Measurements from ENCODE around the gene HOXC11. TPM values are rescaled to one million over a fixed set of nuclear protein-coding genes. Genes with fewer than 3 reads are reported as not detected.
A peak's percentile ranks its signal among the peaks of the same experiment; 100 is the strongest.

The HOXC11 gene
- total RNA-seq, 5 donors from 2014 or later (not counting 1 experiment from before 2014, with no cell fraction given) = not detected

DNA sequence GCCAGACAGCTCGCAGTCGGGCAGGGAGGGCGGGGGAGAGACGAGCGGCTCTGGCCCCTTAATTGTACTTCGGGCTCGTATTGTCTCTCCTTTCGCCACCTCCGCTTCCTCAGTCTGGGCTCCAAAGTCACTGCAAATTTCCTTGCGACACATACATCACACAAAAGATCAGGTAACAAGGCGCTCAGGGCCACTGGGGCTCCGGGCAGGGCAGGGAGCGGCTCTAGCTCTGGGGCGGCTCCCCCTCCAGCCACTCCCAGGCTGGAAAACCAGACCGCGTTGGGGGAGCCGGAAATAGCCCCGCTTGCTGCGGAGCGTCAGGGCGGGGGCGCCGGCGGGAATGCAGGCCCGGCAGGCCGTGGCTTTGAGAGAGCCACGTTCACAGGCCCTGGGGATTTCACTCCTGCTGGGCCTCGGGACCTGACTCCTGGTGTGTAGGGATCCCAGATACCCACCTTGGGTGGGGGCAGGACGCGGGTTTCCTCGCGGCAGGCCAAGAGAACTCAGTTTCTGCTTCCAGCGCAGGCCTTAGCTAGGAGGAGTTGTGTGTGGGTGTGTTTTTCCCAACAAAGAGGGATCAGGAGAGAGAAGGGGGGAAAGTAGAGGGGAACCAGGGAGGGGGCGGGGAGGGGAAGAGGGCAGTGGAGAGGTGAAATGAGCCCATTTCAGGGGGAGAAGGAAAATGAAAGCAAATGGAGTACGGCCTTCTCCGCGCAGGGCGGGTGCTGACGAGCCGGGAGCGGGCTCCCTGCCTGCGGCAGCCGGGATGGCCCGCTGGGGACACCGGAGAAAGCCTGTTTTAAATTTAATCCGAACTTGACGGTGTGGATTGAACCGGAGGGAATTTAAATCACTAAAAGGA is 22.7 kb downstream of the HOXC11 start:
- peak overlapping the region; percentile 54 to 60 for H3K4me3 ChIP-seq (ENCODE audit: control insufficient read depth in 1 of 2, extremely low read depth in 1 of 2, low read length in 1 of 2)
- ATAC-seq (replicated peaks in 1 of 4) (peak; percentile 19 to 55 (median 28)), DNase-seq (peak in 1 of 35 experiments; percentile 51)
- H3K36me3 ChIP-seq (ENCODE audit: control insufficient read depth in 2 of 2, extremely low read depth in 1 of 2, insufficient read depth in 1 of 2, low read length in 1 of 2) = no peaks in the 10 kb centered on the region
- H3K4me1 Mint-ChIP-seq = peaks cover 32 to 46% (median 39%) of the 10 kb centered on the region in 3 donors
- H3K4me3 Mint-ChIP-seq = peak overlapping the region; percentile 74 to 88 (median 76)
- no peaks in the 10 kb centered on the region for H3K36me3 Mint-ChIP-seq
- H3K27me3 ChIP-seq (replicated peaks in 1 of 2; ENCODE audit: control insufficient read depth in 2 of 2, extremely low read depth in 1 of 2, insufficient read depth in 2 of 2, low read length in 1 of 2) = peaks cover 19 to 98% of the 10 kb centered on the region in 2 experiments
- H3K27ac ChIP-seq (ENCODE audit: low read length) = no peak overlapping the region
- H3K4me1 ChIP-seq (ENCODE audit: control insufficient read depth in 1 of 2, extremely low read depth in 1 of 2, insufficient read depth in 2 of 2, low read length in 2 of 2) = peaks cover 10 to 58% of the 10 kb centered on the region in 2 experiments
- H3K9me3 Mint-ChIP-seq = no peaks in the 10 kb centered on the region
- H3K27ac Mint-ChIP-seq = no peak overlapping the region
- POLR2A ChIA-PET = no interaction called here
- no peaks in the 10 kb centered on the region for H3K9me3 ChIP-seq
- CTCF ChIA-PET = no interaction called here
- H3K27me3 Mint-ChIP-seq = peaks cover 77 to 91% of the 10 kb centered on the region in 2 donors
- 4% methylated on average over 46 of the region's 48 CpGs for WGBS (ENCODE audit: insufficient coverage)

DNA sequence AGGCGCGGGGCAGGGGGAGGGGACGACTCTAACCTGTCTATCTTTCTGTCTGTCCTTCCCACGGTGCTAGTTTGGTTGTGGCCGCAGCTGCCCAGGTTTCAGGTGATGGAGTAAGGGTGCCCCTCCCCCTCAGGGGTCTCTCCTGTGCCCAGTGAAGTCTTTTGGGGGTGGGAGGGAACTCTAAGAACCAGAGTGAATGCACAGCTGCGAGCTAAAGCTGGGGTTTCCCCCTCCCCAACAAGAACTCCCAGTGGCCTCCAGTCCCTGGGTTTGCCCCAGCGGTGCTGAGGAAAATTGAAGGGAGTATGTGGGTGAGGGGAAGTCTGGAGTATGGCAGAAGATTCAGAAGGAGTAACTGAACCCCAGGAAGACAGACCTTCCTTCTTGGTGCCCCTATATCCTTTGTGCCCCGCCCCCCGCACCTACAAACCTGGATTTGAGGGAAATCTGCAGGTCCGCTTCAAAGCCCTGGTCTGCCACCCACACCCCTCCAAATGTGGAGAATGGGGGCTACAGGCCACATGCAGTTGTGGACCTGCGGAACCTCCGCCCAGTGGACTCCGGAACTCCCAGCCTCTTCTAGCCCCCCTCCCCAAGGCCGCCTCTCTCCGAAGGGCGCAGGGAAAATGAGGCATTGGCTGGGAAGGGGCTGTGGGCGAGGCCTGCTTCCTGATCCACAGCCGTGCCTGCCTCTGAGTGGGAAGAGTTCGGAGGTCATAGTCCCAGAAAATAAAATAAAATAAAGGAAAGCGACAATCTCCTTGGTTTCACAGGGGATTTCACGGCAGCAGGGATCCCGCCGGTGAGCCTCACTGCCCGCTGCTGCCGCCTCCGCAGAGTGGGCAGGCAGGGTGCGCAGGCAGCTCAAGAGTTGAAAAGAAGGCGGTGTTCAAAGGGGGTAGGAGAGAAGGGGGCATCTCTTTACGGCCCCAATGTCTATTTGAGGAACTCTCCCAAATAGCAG is 23.6 kb downstream of the HOXC11 start:
- Mint-ChIP-seq H3K36me3 (no peaks in the 10 kb centered on the region), H3K4me1 (peaks cover 32 to 43% (median 35%) of the 10 kb centered on the region in 3 donors), H3K27me3 (peaks cover 76 to 91% of the 10 kb centered on the region in 2 donors), H3K4me3 (peak overlapping the region; percentile 74 to 88 (median 76)), H3K9me3 (no peaks in the 10 kb centered on the region), H3K27ac (no peak overlapping the region)
- Histone ChIP-seq H3K9me3 (no peaks in the 10 kb centered on the region), H3K27ac (ENCODE audit: low read length) (no peak overlapping the region), H3K27me3 (replicated peaks in 1 of 2; ENCODE audit: control insufficient read depth in 2 of 2, extremely low read depth in 1 of 2, insufficient read depth in 2 of 2, low read length in 1 of 2) (peaks cover 17 to 98% of the 10 kb centered on the region in 2 experiments), H3K36me3 (ENCODE audit: control insufficient read depth in 2 of 2, extremely low read depth in 1 of 2, insufficient read depth in 1 of 2, low read length in 1 of 2) (no peaks in the 10 kb centered on the region), H3K4me3 (ENCODE audit: control insufficient read depth in 1 of 2, extremely low read depth in 1 of 2, low read length in 1 of 2) (peak overlapping the region; percentile 54 to 60), H3K4me1 (ENCODE audit: control insufficient read depth in 1 of 2, extremely low read depth in 1 of 2, insufficient read depth in 2 of 2, low read length in 2 of 2) (peaks cover 10 to 56% of the 10 kb centered on the region in 2 experiments)
- POLR2A ChIA-PET = no interaction called here
- no peak for DNase-seq
- 23% methylated on average over 10 of the region's 29 CpGs for WGBS (ENCODE audit: insufficient coverage)
- CTCF ChIA-PET = interaction anchor here in 1 of 2 donors (0.5 to 1.7 kb wide), 2 partner anchors 8 to 20 kb away, joined by 3 to 8 read pairs; no protein-coding TSS in a partner anchor
- peak in 2 of 4 experiments; percentile 14 to 15 for ATAC-seq (replicated peaks in 1 of 4)

GRCh38 chr12:53997204-53998109 is 24.5 kb downstream of the HOXC11 start:
- peak overlapping the region in 2 of 3 donors; percentile 51 to 88 for H3K4me3 Mint-ChIP-seq
- H3K4me1 ChIP-seq (ENCODE audit: control insufficient read depth in 1 of 2, extremely low read depth in 1 of 2, insufficient read depth in 2 of 2, low read length in 2 of 2) = peaks cover 10 to 56% of the 10 kb centered on the region in 2 experiments

DNA sequence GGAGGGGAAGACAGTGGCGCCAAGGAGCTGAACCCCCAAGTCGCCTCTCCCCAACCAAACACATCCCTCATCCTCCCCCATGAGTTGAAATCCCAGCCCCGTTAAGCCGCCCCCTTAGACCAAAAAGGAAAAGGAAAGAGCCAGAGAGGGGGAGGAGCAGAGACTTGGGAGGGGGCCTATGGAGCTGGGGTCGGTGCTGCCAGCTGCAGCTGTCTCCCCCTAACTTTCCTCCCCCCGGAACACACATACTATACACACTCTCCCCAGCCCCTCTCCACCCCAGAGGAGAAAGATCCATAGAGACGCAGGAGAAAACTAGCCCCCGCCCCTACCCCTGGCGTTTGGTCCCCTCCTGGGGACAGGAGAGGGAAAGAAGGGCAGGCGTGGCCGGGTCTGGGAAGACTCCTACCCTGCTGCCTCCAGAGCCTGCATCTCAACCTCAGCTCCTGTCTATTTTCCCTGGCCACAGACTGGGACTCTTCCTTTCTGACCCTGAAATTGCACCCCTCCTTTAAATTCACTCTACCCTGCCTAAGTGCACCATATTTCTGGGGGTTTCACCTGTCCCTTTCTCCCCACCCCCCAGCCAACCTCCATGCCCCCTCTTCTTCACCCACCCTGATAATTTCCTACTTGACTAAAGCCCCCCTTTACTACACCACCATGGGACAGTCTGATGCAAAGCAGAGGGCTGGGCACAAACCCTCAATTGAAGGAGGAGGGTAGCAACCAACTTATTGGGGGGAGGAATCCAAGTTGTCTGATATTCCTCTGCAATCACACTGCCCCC is 25.4 kb downstream of the HOXC11 start:
- Histone ChIP-seq H3K4me1 (ENCODE audit: control insufficient read depth in 1 of 2, extremely low read depth in 1 of 2, insufficient read depth in 2 of 2, low read length in 2 of 2) (peaks cover 10 to 56% of the 10 kb centered on the region in 2 experiments), H3K27ac (ENCODE audit: low read length) (no peak overlapping the region), H3K4me3 (ENCODE audit: control insufficient read depth in 1 of 2, extremely low read depth in 1 of 2, low read length in 1 of 2) (no peak overlapping the region), H3K9me3 (no peaks in the 10 kb centered on the region), H3K36me3 (ENCODE audit: control insufficient read depth in 2 of 2, extremely low read depth in 1 of 2, insufficient read depth in 1 of 2, low read length in 1 of 2) (no peaks in the 10 kb centered on the region), H3K27me3 (replicated peaks in 1 of 2; ENCODE audit: control insufficient read depth in 2 of 2, extremely low read depth in 1 of 2, insufficient read depth in 2 of 2, low read length in 1 of 2) (peaks cover 9 to 99% of the 10 kb centered on the region in 2 experiments)
- ChIA-PET CTCF (interaction anchor here (0.8 to 1.7 kb wide), 2 partner anchors 10 to 216 kb away, joined by 3 to 8 read pairs; no protein-coding TSS in a partner anchor), POLR2A (interaction anchor here in 1 of 2 donors (0.7 kb wide), 1 partner anchor 204 kb away, joined by 5 read pairs; no protein-coding TSS in a partner anchor)
- no CpG with 5 or more reads among the region's 11 CpGs for WGBS (ENCODE audit: insufficient coverage)
- DNase-seq (no peak), ATAC-seq (replicated peaks in 1 of 4) (no peak)
- Mint-ChIP-seq H3K4me3 (peak overlapping the region in 1 of 3 donors; percentile 88), H3K27me3 (peaks cover 78 to 93% of the 10 kb centered on the region in 2 donors), H3K36me3 (no peaks in the 10 kb centered on the region), H3K27ac (no peak overlapping the region), H3K9me3 (no peaks in the 10 kb centered on the region), H3K4me1 (peaks cover 32 to 45% (median 35%) of the 10 kb centered on the region in 3 donors)

More at GRCh38 chr12:53997204-53998109, 24.5 kb downstream of the HOXC11 start:
- 10% methylated on average over 29 of the region's 35 CpGs for WGBS (ENCODE audit: insufficient coverage)
- ChIA-PET CTCF (interaction anchor here (0.5 to 1.7 kb wide), 3 partner anchors 9 to 217 kb away, joined by 3 to 8 read pairs (median 3); no protein-coding TSS in a partner anchor), POLR2A (interaction anchor here in 1 of 2 donors (0.7 kb wide), 1 partner anchor 205 kb away, joined by 5 read pairs; no protein-coding TSS in a partner anchor)
- Histone ChIP-seq H3K27me3 (replicated peaks in 1 of 2; ENCODE audit: control insufficient read depth in 2 of 2, extremely low read depth in 1 of 2, insufficient read depth in 2 of 2, low read length in 1 of 2) (peaks cover 11 to 98% of the 10 kb centered on the region in 2 experiments), H3K9me3 (no peaks in the 10 kb centered on the region), H3K36me3 (ENCODE audit: control insufficient read depth in 2 of 2, extremely low read depth in 1 of 2, insufficient read depth in 1 of 2, low read length in 1 of 2) (no peaks in the 10 kb centered on the region), H3K4me3 (ENCODE audit: control insufficient read depth in 1 of 2, extremely low read depth in 1 of 2, low read length in 1 of 2) (no peak overlapping the region), H3K27ac (ENCODE audit: low read length) (no peak overlapping the region)
- peaks cover 32 to 44% (median 35%) of the 10 kb centered on the region in 3 donors for H3K4me1 Mint-ChIP-seq
- no peak overlapping the region for H3K27ac Mint-ChIP-seq
- H3K9me3 Mint-ChIP-seq = no peaks in the 10 kb centered on the region
- no peak for DNase-seq
- ATAC-seq (replicated peaks in 1 of 4) = no peak
- H3K27me3 Mint-ChIP-seq = peaks cover 76 to 91% of the 10 kb centered on the region in 2 donors
- no peaks in the 10 kb centered on the region for H3K36me3 Mint-ChIP-seq

- no peaks in the 10 kb centered on the region for H3K9me3 Mint-ChIP-seq
- H3K36me3 ChIP-seq (ENCODE audit: control insufficient read depth in 2 of 2, extremely low read depth in 1 of 2, insufficient read depth in 1 of 2, low read length in 1 of 2) = no peaks in the 10 kb centered on the region
- peak overlapping the region in 1 of 3 donors; percentile 64 for H3K4me3 Mint-ChIP-seq
- H3K27me3 Mint-ChIP-seq = peaks cover 78 to 92% of the 10 kb centered on the region in 2 donors
- no peak overlapping the region for H3K27ac ChIP-seq (ENCODE audit: low read length)
- ChIA-PET POLR2A (no interaction called here), CTCF (interaction anchor here in 1 of 2 donors (0.5 to 1.1 kb wide), 2 partner anchors 10 to 900 kb away, joined by 3 to 5 read pairs; partner anchors contain the start of gene HOXC8)
- WGBS (ENCODE audit: insufficient coverage) = no CpG with 5 or more reads among the region's 13 CpGs
- H3K27ac Mint-ChIP-seq = no peak overlapping the region
- ATAC-seq (replicated peaks in 1 of 4) (no peak), DNase-seq (no peak)
- H3K27me3 ChIP-seq (replicated peaks in 1 of 2; ENCODE audit: control insufficient read depth in 2 of 2, extremely low read depth in 1 of 2, insufficient read depth in 2 of 2, low read length in 1 of 2) = peaks cover 6 to 99% of the 10 kb centered on the region in 2 experiments
- no peak overlapping the region for H3K4me3 ChIP-seq (ENCODE audit: control insufficient read depth in 1 of 2, extremely low read depth in 1 of 2, low read length in 1 of 2)
- peaks cover 10 to 55% of the 10 kb centered on the region in 2 experiments for H3K4me1 ChIP-seq (ENCODE audit: control insufficient read depth in 1 of 2, extremely low read depth in 1 of 2, insufficient read depth in 2 of 2, low read length in 2 of 2)
- peaks cover 28 to 40% (median 32%) of the 10 kb centered on the region in 3 donors for H3K4me1 Mint-ChIP-seq
- no peaks in the 10 kb centered on the region for H3K36me3 Mint-ChIP-seq
- H3K9me3 ChIP-seq = no peaks in the 10 kb centered on the region
These were observed 25.9 kb downstream of the HOXC11 start for GRCh38 chr12:53998900-53999236.

Data from T-cell (primary cell).